ENCODE measurements around the gene EIF3B.
"Not testable (repeated sequence)": the region's sequence is repeated elsewhere in the genome, so short reads cannot be mapped to it uniquely, and the experiment has no call there.

Gene EIF3B

GRCh38 chr7:2379161-2379560 is 24.5 kb downstream of the EIF3B start:
- no peak for DNase-seq

DNA sequence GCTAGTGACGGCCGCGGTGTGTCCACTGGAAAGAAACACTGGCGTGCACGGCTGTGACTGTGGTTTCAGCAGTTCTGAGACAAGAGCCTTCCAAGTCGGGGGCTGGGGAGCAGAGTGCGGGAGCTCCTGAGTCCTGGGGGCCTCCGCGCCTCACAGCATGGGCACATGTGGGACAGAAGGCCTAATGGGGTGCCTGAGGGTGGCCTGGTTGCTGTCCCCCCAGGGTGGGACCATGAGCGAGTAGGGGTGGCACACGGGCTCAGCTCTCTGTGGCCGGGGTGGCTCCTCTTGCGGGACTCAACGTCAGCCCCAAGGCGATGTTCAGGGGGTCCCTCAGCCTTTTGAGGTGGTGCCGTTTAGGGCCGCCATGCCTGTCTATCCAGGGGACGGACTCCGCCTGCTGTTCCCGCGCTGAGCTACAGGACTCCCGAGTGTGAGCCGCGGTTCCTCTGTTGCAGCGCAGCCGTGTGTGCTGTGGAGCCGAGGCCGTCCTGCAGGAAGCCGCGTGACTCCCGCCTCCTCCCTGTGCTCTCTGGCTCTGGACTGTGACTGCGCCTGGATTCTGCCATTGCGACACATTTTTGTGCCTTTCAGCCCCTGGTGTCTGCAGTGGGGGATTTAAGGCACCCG is 25.3 kb downstream of the EIF3B start:
- DNase-seq = no peak

- DNase-seq = no peak
Observed at GRCh38 chr7:2380461-2380860, 25.8 kb downstream of the EIF3B start.

DNA sequence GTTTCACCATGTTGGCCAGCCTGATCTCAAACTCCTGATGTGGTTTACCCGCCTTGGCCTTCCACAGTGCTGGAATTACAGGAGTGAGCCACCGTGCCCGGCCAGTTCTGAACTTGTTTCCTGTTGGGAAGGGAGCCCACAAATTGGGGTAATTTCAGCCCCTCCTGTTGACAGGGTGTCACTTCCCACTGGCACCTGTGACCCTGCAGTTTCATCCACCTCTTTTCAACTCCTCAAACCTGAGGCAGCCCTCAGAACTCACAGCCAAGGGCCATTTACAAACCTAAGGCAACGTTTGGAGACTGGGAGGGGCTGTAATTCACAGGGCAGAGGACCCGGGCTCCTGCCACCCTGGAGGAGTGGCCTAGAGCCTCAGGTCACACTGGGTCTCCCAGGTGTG is 26.6 kb downstream of the EIF3B start:
- no peak for DNase-seq

- DNase-seq = no peak
Observed at GRCh38 chr7:2381881-2382509, 27.4 kb downstream of the EIF3B start.

- no peak for DNase-seq
Observed at GRCh38 chr7:2383543-2384274, 29.1 kb downstream of the EIF3B start.

GRCh38 chr7:2384354-2385243 is 30.0 kb downstream of the EIF3B start:
- DNase-seq = no peak

DNA sequence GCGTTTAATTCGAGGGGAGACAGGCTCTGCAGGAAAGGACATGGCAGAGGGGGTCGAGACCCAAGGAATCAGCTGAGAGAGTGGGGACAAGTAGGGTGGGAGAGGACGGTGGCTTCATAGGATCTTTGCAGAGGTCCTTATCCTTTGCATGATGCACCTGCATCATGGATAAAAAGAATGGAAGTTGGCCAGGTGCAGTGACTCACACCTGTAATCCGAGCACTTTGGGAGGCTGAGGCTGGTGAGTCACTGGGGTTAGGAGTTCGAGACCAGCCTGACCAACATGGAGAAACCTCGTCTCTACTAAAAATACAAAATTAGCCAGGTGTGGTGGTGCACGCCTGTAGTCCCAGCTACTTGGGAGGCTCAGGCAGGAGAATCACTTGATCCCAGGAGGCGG is 31.5 kb downstream of the EIF3B start:
- not testable (repeated sequence) for DNase-seq

DNA sequence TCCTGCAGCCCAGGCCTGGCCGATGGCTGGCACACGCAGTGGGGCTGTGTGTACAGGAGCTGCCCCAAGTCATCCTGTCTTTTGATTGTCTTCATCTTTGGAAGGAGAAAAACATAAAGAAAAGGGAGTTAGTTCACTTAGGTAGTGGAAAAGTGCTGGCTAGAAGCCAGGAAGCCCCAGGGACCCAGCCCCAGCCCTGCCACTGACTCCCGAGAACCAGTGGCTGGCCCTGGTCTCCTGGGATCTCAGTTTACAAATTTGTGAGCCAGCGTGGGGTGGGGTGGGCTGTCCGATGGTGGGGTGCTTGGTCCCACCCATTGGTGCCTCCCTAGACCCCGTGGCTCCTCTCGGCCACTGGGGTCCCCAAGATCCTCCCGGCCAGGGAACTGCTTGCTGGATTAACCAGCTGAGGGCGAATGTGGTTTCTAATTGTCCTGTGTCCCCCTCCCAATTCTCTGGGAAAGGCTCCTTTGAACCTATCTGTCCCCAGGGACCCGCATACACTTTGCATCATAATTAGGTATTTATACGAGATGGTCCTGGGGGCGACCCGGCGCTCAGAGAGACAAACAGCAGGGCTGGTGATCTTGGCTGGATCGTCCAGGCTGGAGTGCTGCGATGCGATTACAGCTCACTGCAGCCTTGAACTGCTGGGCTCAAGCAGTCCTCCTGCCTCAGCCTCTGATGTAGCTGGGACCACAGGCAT is 32.5 kb downstream of the EIF3B start:
- no peak for DNase-seq

GRCh38 chr7:2387897-2388636 is 33.4 kb downstream of the EIF3B start:
- DNase-seq = no peak

DNA sequence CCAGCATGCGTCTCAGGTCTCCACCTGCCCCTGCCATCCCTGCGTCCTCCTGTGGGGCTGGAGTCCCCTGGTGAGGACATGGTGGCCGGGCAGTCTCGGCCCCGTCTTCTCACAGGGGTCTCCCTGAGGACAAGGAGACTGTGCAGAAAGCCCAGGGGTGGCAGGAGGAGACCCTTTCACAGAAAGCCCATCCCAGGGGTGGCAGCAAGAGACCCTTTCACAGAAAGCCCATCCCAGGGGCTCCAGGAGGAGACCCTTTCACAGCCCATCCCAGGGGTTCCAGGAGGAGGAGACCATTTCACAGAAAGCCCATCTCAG is 34.0 kb downstream of the EIF3B start:
- no peak for DNase-seq

DNA sequence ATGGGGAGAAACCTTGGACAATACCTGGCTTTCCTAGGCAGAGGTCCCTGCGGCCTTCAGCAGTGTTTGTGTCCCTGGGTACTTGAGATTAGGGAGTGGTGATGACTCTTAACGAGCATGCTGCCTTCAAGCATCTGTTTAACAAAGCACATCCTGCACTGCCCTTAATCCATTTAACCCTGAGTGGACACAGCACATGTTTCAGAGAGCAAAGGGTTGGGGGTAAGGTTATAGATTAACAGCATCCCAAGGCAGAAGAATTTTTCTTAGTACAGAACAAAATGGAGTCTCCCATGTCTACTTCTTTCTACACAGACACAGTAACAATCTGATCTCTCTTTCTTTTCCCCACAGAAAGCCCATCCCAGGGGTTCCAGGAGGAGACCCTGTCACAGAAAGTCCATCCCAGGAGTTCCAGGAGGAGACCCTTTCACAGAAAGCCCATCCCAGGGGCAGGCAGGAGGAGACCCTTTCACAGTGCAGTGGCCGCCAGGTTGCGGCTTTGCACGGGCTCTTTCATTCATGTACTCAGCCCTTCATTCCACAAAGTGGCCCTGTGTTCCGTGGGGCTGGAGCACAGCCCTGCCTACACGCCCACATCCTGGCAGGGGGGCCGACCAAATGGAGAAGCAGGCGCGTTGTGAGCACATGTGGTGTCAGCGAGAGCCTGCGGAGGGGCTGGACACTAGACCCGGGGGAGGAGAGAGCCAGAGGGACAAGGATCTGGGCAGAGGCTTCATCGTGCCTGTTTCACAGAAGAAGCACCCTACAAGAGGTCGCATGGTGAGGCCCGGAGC is 35.6 kb downstream of the EIF3B start:
- DNase-seq = not testable (repeated sequence)

GRCh38 chr7:2393706-2394105 is 39.1 kb downstream of the EIF3B start:
- DNase-seq = no peak

DNA sequence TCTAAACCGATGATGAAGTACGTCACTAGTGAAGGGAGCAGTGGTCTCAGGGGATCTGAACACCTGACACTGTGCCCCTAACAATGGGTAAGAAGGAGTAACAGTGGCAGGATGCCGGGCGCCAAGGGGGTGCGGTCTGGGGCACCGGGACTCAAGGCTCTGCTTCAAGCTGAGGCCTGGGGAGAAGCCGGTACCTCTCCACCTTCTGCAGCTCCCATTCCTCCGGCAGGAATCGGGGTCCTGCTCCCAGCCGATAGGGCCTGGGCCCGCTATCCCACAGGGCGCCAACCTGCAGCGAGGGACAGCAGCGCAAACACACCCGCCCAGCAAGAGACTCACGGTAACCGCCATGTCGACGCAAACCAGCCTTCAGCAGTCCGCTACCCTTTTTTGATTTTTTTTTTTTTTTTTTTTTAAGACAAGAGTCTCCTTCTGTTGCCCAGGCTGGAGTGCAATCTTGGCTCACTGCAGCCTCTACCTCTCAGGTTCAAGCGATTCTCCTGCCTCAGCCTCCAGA is 40.0 kb downstream of the EIF3B start:
- no peak for DNase-seq

GRCh38 chr7:2398506-2398905 is 43.9 kb downstream of the EIF3B start:
- no peak for DNase-seq

DNA sequence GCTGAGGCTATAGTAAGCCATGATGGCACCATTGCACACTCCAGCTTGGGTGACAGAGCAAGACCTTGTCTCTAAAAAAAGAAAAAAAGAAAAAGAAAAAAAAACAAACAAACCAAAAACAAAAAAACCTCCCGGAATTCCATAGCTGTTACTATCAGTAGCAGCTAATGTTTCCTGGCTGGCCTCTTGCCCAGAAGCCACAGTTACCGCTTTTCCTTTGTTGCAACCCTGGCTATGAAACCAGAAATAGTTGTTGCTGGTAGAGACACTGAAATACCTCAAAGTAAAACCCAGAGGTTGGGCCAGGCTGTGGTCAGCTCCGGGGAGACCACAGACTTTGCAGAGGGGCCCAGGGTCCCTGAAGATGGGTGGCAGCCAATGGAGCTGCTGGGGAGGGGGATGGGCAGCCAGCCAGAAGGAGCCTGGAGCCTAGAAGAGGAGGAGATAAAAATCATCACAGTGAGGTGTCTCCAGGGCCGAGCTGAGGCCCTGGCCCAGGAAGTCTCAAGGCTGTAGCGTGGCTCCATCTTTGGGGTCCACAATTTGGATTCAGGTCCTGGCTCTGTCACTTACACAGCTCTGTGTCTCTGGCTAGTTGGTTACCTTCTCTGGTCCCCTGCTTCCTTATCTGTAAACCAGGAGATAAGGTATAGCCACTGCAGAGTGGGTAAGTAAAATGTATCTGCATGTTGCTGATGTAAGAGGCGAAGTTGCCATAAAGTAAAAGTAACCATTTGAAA is 45.4 kb downstream of the EIF3B start:
- DNase-seq = peak in 1 of 2 donors; percentile 15

DNA sequence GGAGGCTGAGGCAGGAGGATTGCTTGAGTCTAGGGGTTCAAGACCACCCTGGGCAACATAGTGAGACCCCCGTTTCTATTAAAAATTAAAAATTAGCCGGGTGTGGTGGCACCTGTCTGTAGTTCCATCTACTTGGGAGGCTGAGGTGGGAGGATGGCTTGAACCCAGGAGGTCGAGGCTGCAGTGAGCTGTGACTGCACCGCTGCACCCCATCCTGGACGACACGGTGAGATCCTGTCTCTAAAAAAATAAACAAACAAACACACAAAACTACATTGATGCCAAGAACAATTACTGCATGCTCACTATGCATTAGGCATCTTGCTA is 48.0 kb downstream of the EIF3B start:
- DNase-seq = no peak

DNA sequence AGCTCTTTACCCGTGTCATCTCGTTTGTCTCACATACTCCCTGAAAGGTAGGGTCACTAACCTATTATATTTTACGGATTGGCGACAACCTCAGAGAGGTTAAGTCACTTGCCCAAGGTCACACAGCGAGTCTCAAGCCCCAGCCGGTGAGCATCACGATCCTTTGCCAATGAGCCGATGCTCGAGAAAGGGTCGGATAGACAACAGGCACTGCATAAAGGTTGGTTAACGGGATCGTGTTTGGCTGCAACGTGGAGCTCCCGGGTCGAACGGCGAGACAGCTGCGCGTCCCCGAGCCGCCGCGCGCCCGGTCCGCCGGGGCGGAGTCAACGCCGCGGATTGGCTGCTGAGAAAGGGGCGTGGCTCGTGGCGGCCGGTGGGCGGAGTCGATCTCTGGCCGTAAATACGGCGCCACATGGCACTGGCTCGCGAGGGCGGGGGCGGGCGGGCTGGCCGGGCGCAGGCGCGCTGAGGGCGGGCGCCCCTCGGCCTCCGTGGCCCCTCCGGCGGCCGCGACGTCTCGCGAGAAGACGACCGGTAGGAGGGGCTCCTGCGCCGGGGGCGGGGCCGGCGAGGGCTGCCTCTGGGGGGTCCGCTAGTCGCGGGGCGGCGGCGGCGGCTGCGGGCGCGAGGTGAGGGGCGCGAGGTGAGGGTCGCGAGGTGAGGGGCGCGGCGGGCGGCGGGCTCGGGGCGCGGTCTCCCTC is 48.5 kb downstream of the EIF3B start, which contains the start of gene CHST12:
Gene CHST12, plus strand, starts transcription at position 598 of the 704 bp plus-strand sequence. CDS start 29,029 bp downstream, outside the sequence.
- peak; percentile 96 for DNase-seq
